Neural cell (in vitro differentiated cells): Measurements from ENCODE around the gene SLC5A11. TPM values are rescaled to one million over a fixed set of nuclear protein-coding genes. Genes with fewer than 3 reads are reported as not detected.

Source experiments
- H2AFZ ChIP-seq: fragments of 200-600, 300-800 bp; sonication (generic), shearing (Covaris generic); 2 replicates; pipeline ENCODE4 v1.6.0; 2014; ENCODE audit warnings: low read depth, mild to moderate bottlenecking, antibody characterized with exemption, low read length, moderate library complexity
- H3F3A ChIP-seq: fragments of 200-600 bp; shearing (Covaris generic); 2 replicates; pipeline ENCODE4 v1.6.1; 2016; ENCODE audit warnings: mild to moderate bottlenecking, moderate library complexity, mixed read lengths, antibody characterized with exemption, low read length; ENCODE audit not compliant: insufficient read depth, poor library complexity, severe bottlenecking
- H3K27ac ChIP-seq: fragments of 200-600, 300-800 bp; sonication (generic), shearing (Covaris generic); 2 replicates; pipeline ENCODE4 v1.5.1; 2014; ENCODE audit warnings: mild to moderate bottlenecking, low read length, moderate library complexity
- H3K27me3 ChIP-seq: fragments of 300-800, 200-600 bp; sonication (generic), shearing (Covaris generic); 2 replicates; pipeline ENCODE4 v1.6.0; 2014; ENCODE audit warnings: mild to moderate bottlenecking, low read depth, low read length, moderate library complexity; ENCODE audit not compliant: insufficient read depth
- H3K36me3 ChIP-seq: fragments of 300-800, 200-600 bp; sonication (generic), shearing (Covaris generic); 2 replicates; pipeline ENCODE4 v1.5.1; 2014; ENCODE audit warnings: mild to moderate bottlenecking, antibody characterized with exemption, low read length, moderate library complexity; ENCODE audit not compliant: insufficient read depth
- H3K4me2 ChIP-seq: fragments of 300-800, 200-600 bp; sonication (generic), shearing (Covaris generic); 2 replicates; pipeline ENCODE4 v1.6.0; 2014; ENCODE audit warnings: mild to moderate bottlenecking, low read length
- H3K4me3 ChIP-seq: fragments of 300-800, 200-600 bp; sonication (generic), shearing (Covaris generic); 2 replicates; pipeline ENCODE4 v1.5.1; 2014; ENCODE audit warnings: mild to moderate bottlenecking, low read length, moderate library complexity
- H3K79me2 ChIP-seq: fragments of 200-600 bp; shearing (Covaris generic); replicated peaks from 2 replicates; pipeline ENCODE4 v1.6.0; 2014; ENCODE audit warnings: mild to moderate bottlenecking, low read length, moderate library complexity; ENCODE audit not compliant: insufficient read depth
- H3K9ac ChIP-seq: fragments of 300-800, 200-600 bp; sonication (generic), shearing (Covaris generic); 2 replicates; pipeline ENCODE4 v1.6.1; 2016; ENCODE audit warnings: mild to moderate bottlenecking, low read length, mixed read lengths
- H3K9me2 ChIP-seq: fragments of 200-600 bp; shearing (Covaris generic); 2 replicates; pipeline ENCODE4 v1.6.1; 2016; ENCODE audit warnings: mild to moderate bottlenecking, low read length, mixed read lengths; ENCODE audit not compliant: insufficient read depth
- H3K9me3 ChIP-seq: fragments of 200-600, 300-800 bp; sonication (generic), shearing (Covaris generic); 2 replicates; pipeline ENCODE4 v1.6.1; 2016; ENCODE audit warnings: mild to moderate bottlenecking, mixed run types, low read length, moderate library complexity, mixed read lengths
- H4K20me1 ChIP-seq: fragments of 200-600 bp; shearing (Covaris generic); 2 replicates; pipeline ENCODE4 v1.6.1; 2016; ENCODE audit warnings: mild to moderate bottlenecking, mixed run types; ENCODE audit not compliant: insufficient read depth
- EP300 ChIP-seq: fragments of 450-650 bp; conservative IDR thresholded peaks from 2 replicates; pipeline ENCODE4 v1.6.1; 2014; ENCODE audit warnings: antibody characterized with exemption, mild to moderate bottlenecking, moderate library complexity; ENCODE audit not compliant: poor library complexity, severe bottlenecking
- EZH2 ChIP-seq: fragments of 200-600, 300-800 bp; shearing (Covaris generic), sonication (generic); IDR thresholded peaks from 2 replicates; pipeline ENCODE4 v1.6.1; 2014; ENCODE audit warnings: antibody characterized with exemption, low read length, borderline replicate concordance, mild to moderate bottlenecking; ENCODE audit not compliant: insufficient read depth, poor library complexity, severe bottlenecking
- MXI1 ChIP-seq: fragments of 450-650 bp; conservative IDR thresholded peaks from 2 replicates; pipeline ENCODE4 v1.6.1; 2014; ENCODE audit warnings: antibody characterized with exemption, mild to moderate bottlenecking; ENCODE audit not compliant: poor library complexity, severe bottlenecking
- POLR2AphosphoS5 ChIP-seq: IDR thresholded peaks from 2 replicates; pipeline ENCODE4 v1.6.1; 2012
- RAD21 ChIP-seq: fragments of 450-650 bp; conservative IDR thresholded peaks from 2 replicates; pipeline ENCODE4 v1.6.1; 2014; ENCODE audit warnings: antibody characterized with exemption, mild to moderate bottlenecking, moderate library complexity
- SMC3 ChIP-seq: fragments of 450-650 bp; conservative IDR thresholded peaks from 2 replicates; pipeline ENCODE4 v1.6.1; 2014; ENCODE audit warnings: antibody characterized with exemption, mild to moderate bottlenecking, moderate library complexity; ENCODE audit not compliant: poor library complexity
- TAF1 ChIP-seq: IDR thresholded peaks from 2 replicates; pipeline ENCODE4 v1.6.1; 2012; ENCODE audit warnings: low read depth
- polyA plus RNA-seq: library from polyadenylated mRNA; depleted of rRNA; stranded (reverse); fragments of >200 nt; gene quantifications from 2 replicates; pipeline ENCODE4 v1.2.3, GENCODE V29; 2014
- TF ChIP-seq, protein P1 (sequence below): fragments of 450-650 bp; IDR thresholded peaks from 2 replicates; pipeline ENCODE4 v1.5.1; 2014; ENCODE audit warnings: antibody characterized with exemption, mild to moderate bottlenecking, moderate library complexity; ENCODE audit not compliant: poor library complexity, severe bottlenecking
- TF ChIP-seq, protein P2 (sequence below): IDR thresholded peaks from 2 replicates; pipeline ENCODE4 v1.6.1; 2012; ENCODE audit warnings: borderline replicate concordance

SLC5A11 gene
- polyA plus RNA-seq, 1 donor from 2014 or later = not detected

- H3K9me3 ChIP-seq = no peaks in the 10 kb centered on the region
- H3K79me2 ChIP-seq = no peaks in the 10 kb centered on the region
- H3K36me3 ChIP-seq = no peaks in the 10 kb centered on the region
- no peaks in the 10 kb centered on the region for H3K27me3 ChIP-seq
- H3K9ac ChIP-seq = no peak overlapping the region
- no peak overlapping the region for H3K27ac ChIP-seq
- no peaks in the 10 kb centered on the region for H3F3A ChIP-seq
- H2AFZ ChIP-seq = no peak overlapping the region
- no peaks in the 10 kb centered on the region for H4K20me1 ChIP-seq
- TF ChIP-seq SMC3 (no peak), MXI1 (no peak), EZH2 (no peak), TAF1 (no peak), POLR2AphosphoS5 (no peak), EP300 (no peak), RAD21 (no peak)
- TF ChIP-seq, protein P1, sequence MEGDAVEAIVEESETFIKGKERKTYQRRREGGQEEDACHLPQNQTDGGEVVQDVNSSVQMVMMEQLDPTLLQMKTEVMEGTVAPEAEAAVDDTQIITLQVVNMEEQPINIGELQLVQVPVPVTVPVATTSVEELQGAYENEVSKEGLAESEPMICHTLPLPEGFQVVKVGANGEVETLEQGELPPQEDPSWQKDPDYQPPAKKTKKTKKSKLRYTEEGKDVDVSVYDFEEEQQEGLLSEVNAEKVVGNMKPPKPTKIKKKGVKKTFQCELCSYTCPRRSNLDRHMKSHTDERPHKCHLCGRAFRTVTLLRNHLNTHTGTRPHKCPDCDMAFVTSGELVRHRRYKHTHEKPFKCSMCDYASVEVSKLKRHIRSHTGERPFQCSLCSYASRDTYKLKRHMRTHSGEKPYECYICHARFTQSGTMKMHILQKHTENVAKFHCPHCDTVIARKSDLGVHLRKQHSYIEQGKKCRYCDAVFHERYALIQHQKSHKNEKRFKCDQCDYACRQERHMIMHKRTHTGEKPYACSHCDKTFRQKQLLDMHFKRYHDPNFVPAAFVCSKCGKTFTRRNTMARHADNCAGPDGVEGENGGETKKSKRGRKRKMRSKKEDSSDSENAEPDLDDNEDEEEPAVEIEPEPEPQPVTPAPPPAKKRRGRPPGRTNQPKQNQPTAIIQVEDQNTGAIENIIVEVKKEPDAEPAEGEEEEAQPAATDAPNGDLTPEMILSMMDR = no peak
- TF ChIP-seq, protein P2, sequence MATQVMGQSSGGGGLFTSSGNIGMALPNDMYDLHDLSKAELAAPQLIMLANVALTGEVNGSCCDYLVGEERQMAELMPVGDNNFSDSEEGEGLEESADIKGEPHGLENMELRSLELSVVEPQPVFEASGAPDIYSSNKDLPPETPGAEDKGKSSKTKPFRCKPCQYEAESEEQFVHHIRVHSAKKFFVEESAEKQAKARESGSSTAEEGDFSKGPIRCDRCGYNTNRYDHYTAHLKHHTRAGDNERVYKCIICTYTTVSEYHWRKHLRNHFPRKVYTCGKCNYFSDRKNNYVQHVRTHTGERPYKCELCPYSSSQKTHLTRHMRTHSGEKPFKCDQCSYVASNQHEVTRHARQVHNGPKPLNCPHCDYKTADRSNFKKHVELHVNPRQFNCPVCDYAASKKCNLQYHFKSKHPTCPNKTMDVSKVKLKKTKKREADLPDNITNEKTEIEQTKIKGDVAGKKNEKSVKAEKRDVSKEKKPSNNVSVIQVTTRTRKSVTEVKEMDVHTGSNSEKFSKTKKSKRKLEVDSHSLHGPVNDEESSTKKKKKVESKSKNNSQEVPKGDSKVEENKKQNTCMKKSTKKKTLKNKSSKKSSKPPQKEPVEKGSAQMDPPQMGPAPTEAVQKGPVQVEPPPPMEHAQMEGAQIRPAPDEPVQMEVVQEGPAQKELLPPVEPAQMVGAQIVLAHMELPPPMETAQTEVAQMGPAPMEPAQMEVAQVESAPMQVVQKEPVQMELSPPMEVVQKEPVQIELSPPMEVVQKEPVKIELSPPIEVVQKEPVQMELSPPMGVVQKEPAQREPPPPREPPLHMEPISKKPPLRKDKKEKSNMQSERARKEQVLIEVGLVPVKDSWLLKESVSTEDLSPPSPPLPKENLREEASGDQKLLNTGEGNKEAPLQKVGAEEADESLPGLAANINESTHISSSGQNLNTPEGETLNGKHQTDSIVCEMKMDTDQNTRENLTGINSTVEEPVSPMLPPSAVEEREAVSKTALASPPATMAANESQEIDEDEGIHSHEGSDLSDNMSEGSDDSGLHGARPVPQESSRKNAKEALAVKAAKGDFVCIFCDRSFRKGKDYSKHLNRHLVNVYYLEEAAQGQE = no peak
- H3K4me3 ChIP-seq = no peak overlapping the region
- no peak overlapping the region for H3K4me2 ChIP-seq
- H3K9me2 ChIP-seq = no peaks in the 10 kb centered on the region
These were observed 85.3 kb downstream of the SLC5A11 start for GRCh38 chr16:24931091-24931490.

DNA sequence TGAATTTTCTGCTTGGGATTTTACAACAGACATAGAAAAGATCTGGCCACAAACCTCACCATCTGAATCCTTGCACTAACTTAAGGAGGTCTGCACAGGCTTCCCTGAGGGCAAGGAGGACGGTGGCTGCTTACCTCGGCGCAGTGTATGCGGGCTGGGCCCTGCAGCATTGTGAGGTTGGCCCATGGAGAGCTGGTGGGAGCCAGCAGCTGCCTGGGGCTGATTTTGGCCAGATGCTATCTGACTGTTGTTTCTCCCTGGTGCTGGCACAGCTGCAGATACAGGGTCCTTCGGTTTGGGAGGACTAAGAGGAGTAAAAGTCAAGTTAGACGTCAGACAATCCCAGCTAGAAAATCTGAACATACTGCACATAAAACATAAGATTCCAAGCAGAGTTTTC, 89.6 kb downstream of the SLC5A11 start:
- no peak overlapping the region for H3K4me3 ChIP-seq
- H3K36me3 ChIP-seq = no peaks in the 10 kb centered on the region
- no peaks in the 10 kb centered on the region for H3K27me3 ChIP-seq
- H3K79me2 ChIP-seq = no peaks in the 10 kb centered on the region
- H3K4me2 ChIP-seq = no peak overlapping the region
- H3K9ac ChIP-seq = no peak overlapping the region
- no peaks in the 10 kb centered on the region for H3K9me2 ChIP-seq
- TF ChIP-seq RAD21 (no peak), TAF1 (no peak), EP300 (no peak), MXI1 (no peak), EZH2 (no peak), POLR2AphosphoS5 (no peak), SMC3 (no peak)
- TF ChIP-seq, protein P1 = no peak
- TF ChIP-seq, protein P2 = no peak
- no peak overlapping the region for H3K27ac ChIP-seq
- no peak overlapping the region for H2AFZ ChIP-seq
- H4K20me1 ChIP-seq = no peaks in the 10 kb centered on the region
- H3F3A ChIP-seq = no peaks in the 10 kb centered on the region
- H3K9me3 ChIP-seq = no peaks in the 10 kb centered on the region
